Activated naive CD8-positive, alpha-beta T cell treated with anti-CD3 and anti-CD28 coated beads for 36 hours (primary cell): ENCODE measurements around the gene GFER. TPM values are rescaled to one million over a fixed set of nuclear protein-coding genes. Genes with fewer than 3 reads are reported as not detected.
A peak's percentile ranks its signal among the peaks of the same experiment; 100 is the strongest.

ENCODE experiments used
- DNase-seq: peaks from one replicate; pipeline ENCODE4 v3.0.0; 2021
- H3K27ac Mint-ChIP-seq: one replicate; pipeline ENCODE4 v1.8.0; 2022; ENCODE audit warnings: mild to moderate bottlenecking, moderate library complexity, mixed read lengths
- H3K27me3 Mint-ChIP-seq: one replicate; pipeline ENCODE4 v1.8.0; 2022; ENCODE audit warnings: mild to moderate bottlenecking, mixed read lengths
- H3K36me3 Mint-ChIP-seq: one replicate; pipeline ENCODE4 v1.8.0; 2021; ENCODE audit warnings: mild to moderate bottlenecking, mixed read lengths
- H3K4me1 Mint-ChIP-seq: one replicate; pipeline ENCODE4 v1.8.0; 2021; ENCODE audit warnings: mixed read lengths
- H3K4me3 Mint-ChIP-seq: one replicate; pipeline ENCODE4 v1.8.0; 2022; ENCODE audit warnings: mild to moderate bottlenecking, moderate library complexity, mixed read lengths
- H3K9me3 Mint-ChIP-seq: one replicate; pipeline ENCODE4 v1.8.0; 2022; ENCODE audit warnings: mixed read lengths
- total RNA-seq, 2 experiments: library from RNA; stranded (reverse); gene quantifications; one replicate each; pipeline ENCODE4 v1.2.3, GENCODE V29; 2021

GFER gene
- total RNA-seq, 2 experiments from 2014 or later, result 27.3 to 29.5 TPM

GRCh38 chr16:2001035-2001434 is 17.0 kb downstream of the GFER start:
- Mint-ChIP-seq H3K9me3 (no peaks in the 10 kb centered on the region), H3K27me3 (no peaks in the 10 kb centered on the region), H3K27ac (no peak overlapping the region), H3K4me3 (no peak overlapping the region), H3K4me1 (peaks cover 12% of the 10 kb centered on the region), H3K36me3 (peaks cover 22% of the 10 kb centered on the region)
- no peak for DNase-seq

GRCh38 chr16:2001456-2002355 is 17.7 kb downstream of the GFER start:
- H3K9me3 Mint-ChIP-seq, result no peaks in the 10 kb centered on the region
- H3K4me1 Mint-ChIP-seq, result peaks cover 11% of the 10 kb centered on the region
- H3K36me3 Mint-ChIP-seq, result peaks cover 25% of the 10 kb centered on the region
- no peak overlapping the region for H3K27ac Mint-ChIP-seq
- no peak for DNase-seq
- H3K4me3 Mint-ChIP-seq, result no peak overlapping the region
- no peaks in the 10 kb centered on the region for H3K27me3 Mint-ChIP-seq

GRCh38 chr16:2002406-2003230 is 18.6 kb downstream of the GFER start:
- Mint-ChIP-seq H3K36me3 (peaks cover 27% of the 10 kb centered on the region), H3K27me3 (no peaks in the 10 kb centered on the region), H3K9me3 (no peaks in the 10 kb centered on the region), H3K4me3 (no peak overlapping the region), H3K4me1 (peaks cover 12% of the 10 kb centered on the region), H3K27ac (no peak overlapping the region)
- DNase-seq, result no peak

- no peaks in the 10 kb centered on the region for H3K27me3 Mint-ChIP-seq
- DNase-seq, result no peak
- peaks cover 33% of the 10 kb centered on the region for H3K36me3 Mint-ChIP-seq
- H3K4me1 Mint-ChIP-seq, result peaks cover 17% of the 10 kb centered on the region
- no peak overlapping the region for H3K4me3 Mint-ChIP-seq
- no peak overlapping the region for H3K27ac Mint-ChIP-seq
- H3K9me3 Mint-ChIP-seq, result no peaks in the 10 kb centered on the region
Measured at GRCh38 chr16:2003231-2003826, 19.3 kb downstream of the GFER start.

GRCh38 chr16:2003827-2004641 is 20.0 kb downstream of the GFER start:
- peaks cover 38% of the 10 kb centered on the region for H3K36me3 Mint-ChIP-seq
- H3K27ac Mint-ChIP-seq, result no peak overlapping the region
- H3K4me3 Mint-ChIP-seq, result no peak overlapping the region
- DNase-seq, result peak; percentile 92
- no peaks in the 10 kb centered on the region for H3K9me3 Mint-ChIP-seq
- peaks cover 23% of the 10 kb centered on the region for H3K4me1 Mint-ChIP-seq
- no peaks in the 10 kb centered on the region for H3K27me3 Mint-ChIP-seq

- peaks cover 23% of the 10 kb centered on the region for H3K4me1 Mint-ChIP-seq
- peak overlapping the region; percentile 45 for H3K27ac Mint-ChIP-seq
Measured at GRCh38 chr16:2004795-2005517, 21.0 kb downstream of the GFER start.

GRCh38 chr16:2005646-2006045 is 21.7 kb downstream of the GFER start:
- Mint-ChIP-seq H3K27ac (no peak overlapping the region), H3K9me3 (no peaks in the 10 kb centered on the region), H3K36me3 (peaks cover 43% of the 10 kb centered on the region), H3K27me3 (no peaks in the 10 kb centered on the region), H3K4me1 (peaks cover 26% of the 10 kb centered on the region), H3K4me3 (no peak overlapping the region)
- DNase-seq, result no peak

More at GRCh38 chr16:2004795-2005517, 21.0 kb downstream of the GFER start:
- Mint-ChIP-seq H3K4me3 (no peak overlapping the region), H3K36me3 (peaks cover 38% of the 10 kb centered on the region), H3K9me3 (no peaks in the 10 kb centered on the region), H3K27me3 (no peaks in the 10 kb centered on the region)
- no peak for DNase-seq

- H3K36me3 Mint-ChIP-seq, result peaks cover 39% of the 10 kb centered on the region
- no peaks in the 10 kb centered on the region for H3K9me3 Mint-ChIP-seq
- DNase-seq, result no peak
- peaks cover 26% of the 10 kb centered on the region for H3K4me1 Mint-ChIP-seq
- H3K27ac Mint-ChIP-seq, result peak overlapping the region; percentile 86
- H3K27me3 Mint-ChIP-seq, result no peaks in the 10 kb centered on the region
- peak overlapping the region; percentile 62 for H3K4me3 Mint-ChIP-seq
Measured at GRCh38 chr16:2006317-2006716, 22.3 kb downstream of the GFER start.

- peak overlapping the region; percentile 88 for H3K4me3 Mint-ChIP-seq
- H3K4me1 Mint-ChIP-seq, result peaks cover 26% of the 10 kb centered on the region
- DNase-seq, result no peak
- peak overlapping the region; percentile 86 for H3K27ac Mint-ChIP-seq
- no peaks in the 10 kb centered on the region for H3K9me3 Mint-ChIP-seq
- H3K36me3 Mint-ChIP-seq, result peaks cover 38% of the 10 kb centered on the region
- H3K27me3 Mint-ChIP-seq, result no peaks in the 10 kb centered on the region
Measured at GRCh38 chr16:2007081-2007836, 23.3 kb downstream of the GFER start.

GRCh38 chr16:2008009-2008526 is 24.1 kb downstream of the GFER start:
- H3K4me3 Mint-ChIP-seq, result peak overlapping the region; percentile 88
- peak overlapping the region; percentile 86 for H3K27ac Mint-ChIP-seq
- peaks cover 26% of the 10 kb centered on the region for H3K4me1 Mint-ChIP-seq
- DNase-seq, result no peak
- H3K9me3 Mint-ChIP-seq, result no peaks in the 10 kb centered on the region
- peaks cover 34% of the 10 kb centered on the region for H3K36me3 Mint-ChIP-seq
- H3K27me3 Mint-ChIP-seq, result no peaks in the 10 kb centered on the region

- peak overlapping the region; percentile 86 for H3K27ac Mint-ChIP-seq
- DNase-seq, result peak; percentile 67
- H3K4me1 Mint-ChIP-seq, result peaks cover 26% of the 10 kb centered on the region
- H3K4me3 Mint-ChIP-seq, result peak overlapping the region; percentile 88
- H3K9me3 Mint-ChIP-seq, result no peaks in the 10 kb centered on the region
- no peaks in the 10 kb centered on the region for H3K27me3 Mint-ChIP-seq
- H3K36me3 Mint-ChIP-seq, result peaks cover 34% of the 10 kb centered on the region
Measured at GRCh38 chr16:2008631-2009163, 24.7 kb downstream of the GFER start.

GRCh38 chr16:2009164-2009711 is 25.2 kb downstream of the GFER start:
- peaks cover 26% of the 10 kb centered on the region for H3K4me1 Mint-ChIP-seq
- no peaks in the 10 kb centered on the region for H3K9me3 Mint-ChIP-seq
- H3K27me3 Mint-ChIP-seq, result no peaks in the 10 kb centered on the region
- H3K36me3 Mint-ChIP-seq, result peaks cover 34% of the 10 kb centered on the region
- peak; percentile 44 for DNase-seq
- H3K4me3 Mint-ChIP-seq, result peak overlapping the region; percentile 88
- peak overlapping the region; percentile 86 for H3K27ac Mint-ChIP-seq
